HG03196 (cell line): ENCODE data around the gene CALHM4.

ENCODE experiments used
- ATAC-seq: cut with Tn5 transposase; IDR thresholded peaks from one replicate; pipeline ENCODE4 v1.9.1; 2021; ENCODE audit not compliant: unreplicated experiment

CALHM4 gene, protein sequence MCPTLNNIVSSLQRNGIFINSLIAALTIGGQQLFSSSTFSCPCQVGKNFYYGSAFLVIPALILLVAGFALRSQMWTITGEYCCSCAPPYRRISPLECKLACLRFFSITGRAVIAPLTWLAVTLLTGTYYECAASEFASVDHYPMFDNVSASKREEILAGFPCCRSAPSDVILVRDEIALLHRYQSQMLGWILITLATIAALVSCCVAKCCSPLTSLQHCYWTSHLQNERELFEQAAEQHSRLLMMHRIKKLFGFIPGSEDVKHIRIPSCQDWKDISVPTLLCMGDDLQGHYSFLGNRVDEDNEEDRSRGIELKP

DNA sequence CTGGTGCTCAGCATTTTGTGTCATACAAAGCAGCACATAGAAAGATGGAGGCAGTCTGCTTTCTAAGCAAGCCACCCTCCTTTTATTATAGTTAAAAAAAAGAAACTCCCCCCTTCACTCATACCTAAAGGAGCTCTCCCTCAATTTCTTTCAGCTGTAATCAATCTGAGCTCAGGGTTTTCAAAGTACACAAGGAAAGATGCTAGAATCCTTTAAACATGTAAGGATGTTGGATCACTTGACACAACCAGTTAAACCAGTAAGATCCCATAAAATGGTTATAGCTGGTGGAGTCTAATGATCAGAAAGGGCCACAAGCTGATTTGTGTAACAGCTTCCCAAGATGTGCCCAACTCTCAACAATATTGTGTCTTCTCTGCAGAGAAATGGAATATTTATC lies at the start of gene CALHM4:
Gene CALHM4 (plus strand): TSS at position 301 of the 400 bp plus-strand sequence. CDS start 43 bp downstream, at position 344.
- no peak for ATAC-seq

DNA sequence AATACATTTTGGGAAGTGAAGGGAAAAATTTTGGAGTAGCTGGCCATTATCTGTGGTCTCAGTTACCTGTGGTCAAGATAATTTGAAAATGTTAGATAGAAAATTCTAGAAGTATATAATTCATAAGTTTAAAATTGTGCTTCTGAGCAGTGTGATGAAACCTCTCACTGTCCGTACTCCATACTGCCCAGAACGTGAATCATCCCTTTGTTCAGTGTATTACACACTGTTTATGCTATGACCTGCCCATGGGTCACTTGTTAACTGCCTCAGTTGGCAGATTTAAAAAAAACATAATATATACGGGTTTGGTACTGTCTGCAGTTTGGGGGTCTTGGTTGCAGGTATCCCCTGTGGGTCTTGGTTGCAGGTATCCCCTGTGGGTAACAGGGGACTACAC lies 46.2 kb upstream of the CALHM4 start:
- no peak for ATAC-seq

DNA sequence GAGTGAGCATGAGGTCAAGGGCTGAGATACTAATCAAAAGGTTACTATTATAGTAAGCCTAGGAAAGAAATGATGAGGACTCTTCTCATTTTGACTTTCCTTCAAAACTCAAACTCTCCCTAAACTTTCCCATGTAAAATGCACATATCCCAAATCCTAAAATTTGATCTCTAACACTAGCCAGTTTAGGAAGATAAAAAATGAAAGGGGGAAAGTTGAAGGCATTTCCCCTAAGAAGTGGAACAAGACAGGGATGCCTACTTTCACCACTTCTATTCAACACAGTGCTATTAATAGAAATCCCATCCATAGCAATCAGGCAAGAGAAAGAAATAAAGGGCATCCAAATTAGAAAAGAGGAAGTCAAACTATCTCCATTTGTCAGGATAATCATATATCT lies 45.0 kb upstream of the CALHM4 start:
- no peak for ATAC-seq

DNA sequence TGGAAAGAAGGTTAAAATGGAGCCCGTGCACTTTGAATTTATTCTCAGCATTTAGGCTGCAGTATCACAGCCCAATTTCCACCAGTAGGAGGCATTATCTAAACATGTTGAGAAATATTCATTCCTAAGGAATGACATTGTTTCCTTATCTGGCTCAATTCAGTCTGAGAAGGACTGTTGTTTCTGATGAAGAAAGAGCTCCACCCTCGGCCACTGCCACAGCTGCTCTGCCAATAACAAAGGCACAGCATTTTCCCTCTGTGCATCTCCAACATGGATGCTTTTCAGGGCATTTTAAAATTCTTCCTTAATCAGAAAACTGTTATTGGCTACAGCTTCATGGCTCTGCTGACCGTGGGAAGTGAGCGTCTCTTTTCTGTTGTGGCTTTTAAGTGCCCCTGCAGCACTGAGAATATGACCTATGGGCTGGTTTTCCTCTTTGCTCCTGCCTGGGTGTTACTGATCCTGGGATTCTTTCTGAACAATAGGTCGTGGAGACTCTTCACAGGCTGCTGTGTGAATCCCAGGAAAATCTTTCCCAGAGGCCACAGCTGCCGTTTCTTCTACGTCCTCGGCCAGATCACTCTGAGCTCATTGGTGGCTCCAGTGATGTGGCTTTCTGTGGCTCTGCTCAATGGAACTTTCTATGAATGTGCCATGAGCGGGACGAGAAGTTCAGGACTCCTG lies 42.0 kb upstream of the CALHM4 start, which contains the start of gene CALHM5:
Gene CALHM5 (plus strand): TSS at position 216 of the 687 bp plus-strand sequence. CDS start 58 bp downstream, at position 274.
- ATAC-seq: no peak

DNA sequence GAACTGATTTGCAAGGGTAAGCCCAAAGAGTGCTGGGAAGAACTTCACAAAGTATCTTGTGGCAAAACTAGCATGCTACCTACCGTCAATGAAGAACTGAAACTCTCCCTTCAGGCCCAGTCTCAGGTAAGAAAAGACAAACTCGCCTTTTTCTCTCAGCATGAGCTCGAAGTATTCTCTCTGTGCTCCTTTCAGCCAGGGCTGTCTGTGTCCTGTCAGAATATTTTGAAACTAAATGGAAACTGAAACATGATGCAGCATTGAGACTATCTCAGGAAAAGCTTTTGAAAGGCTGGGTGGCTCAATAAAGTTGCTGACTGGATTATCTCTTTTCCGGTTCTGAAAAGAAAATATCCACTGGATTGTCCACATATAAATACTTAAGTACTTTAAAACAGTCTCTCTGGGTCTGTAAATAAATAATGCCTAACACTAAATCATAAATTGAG lies 41.4 kb upstream of the CALHM4 start:
- ATAC-seq: peak; percentile 68

DNA sequence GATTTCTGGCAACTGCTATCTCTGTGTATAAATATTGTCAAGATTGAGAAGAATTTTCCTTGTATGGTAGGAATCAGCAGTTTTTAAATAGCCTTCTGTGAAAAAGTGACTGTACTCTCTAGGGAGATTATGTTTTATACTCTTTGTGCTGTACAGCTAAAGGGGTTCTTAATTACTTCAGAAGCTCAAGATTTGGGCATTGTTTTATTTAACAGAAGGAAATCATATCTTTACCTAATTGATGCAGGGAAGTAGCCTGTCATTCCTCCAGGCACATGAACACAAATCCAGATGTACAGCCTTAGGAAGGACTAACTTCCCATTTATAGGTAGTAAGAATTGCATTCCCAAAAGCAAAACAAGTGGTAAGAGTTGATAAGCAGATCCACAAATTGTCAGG lies 40.8 kb upstream of the CALHM4 start:
- ATAC-seq: no peak

DNA sequence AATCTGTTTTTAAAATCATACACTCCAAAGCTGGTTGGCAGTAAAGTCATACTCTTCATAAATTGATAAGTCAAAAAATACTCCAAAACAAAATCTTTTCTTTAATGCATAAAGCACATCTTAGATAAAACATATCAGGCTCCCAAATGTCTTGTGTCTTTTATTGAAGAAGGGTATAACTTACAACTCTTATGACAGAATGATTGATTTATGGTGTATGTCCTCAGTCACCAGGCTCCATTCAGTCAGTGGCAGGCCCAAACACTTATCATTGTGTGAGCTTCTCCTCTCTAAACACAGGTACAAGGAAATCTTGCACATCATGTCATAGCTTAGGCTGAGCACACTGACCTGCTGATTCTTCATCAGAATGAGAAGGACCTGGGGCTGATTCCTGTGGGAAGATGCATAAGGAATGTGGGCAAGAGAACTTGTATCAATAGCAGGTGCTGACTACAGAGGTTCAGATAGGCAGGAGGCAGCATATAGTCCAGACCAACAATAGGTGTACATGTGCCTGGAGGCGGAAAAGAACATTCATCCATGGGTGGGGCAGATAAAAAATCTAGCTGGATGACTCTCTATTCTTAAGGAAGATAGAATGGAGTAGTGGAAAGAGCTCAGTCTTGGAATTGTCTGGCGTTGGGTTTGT lies 40.2 kb upstream of the CALHM4 start:
- ATAC-seq: no peak

DNA sequence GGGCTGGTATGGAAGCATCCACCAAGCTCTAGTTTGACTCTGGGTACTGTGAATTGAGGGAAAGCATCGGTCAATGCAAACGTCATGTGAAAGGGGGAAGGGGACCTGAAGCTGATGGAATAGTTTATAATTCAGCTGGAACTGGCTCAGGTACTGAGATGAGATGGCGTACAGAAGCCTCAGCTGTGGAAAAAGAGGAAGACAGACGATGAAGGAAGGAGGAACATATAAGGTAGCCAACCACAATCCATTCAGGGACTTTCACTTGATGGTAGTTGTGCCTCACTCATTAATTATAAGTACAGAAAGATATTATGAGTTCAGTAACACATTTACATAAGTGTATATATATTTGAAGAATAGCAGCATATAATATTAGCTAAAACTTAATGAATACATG lies 39.4 kb upstream of the CALHM4 start:
- ATAC-seq: no peak

DNA sequence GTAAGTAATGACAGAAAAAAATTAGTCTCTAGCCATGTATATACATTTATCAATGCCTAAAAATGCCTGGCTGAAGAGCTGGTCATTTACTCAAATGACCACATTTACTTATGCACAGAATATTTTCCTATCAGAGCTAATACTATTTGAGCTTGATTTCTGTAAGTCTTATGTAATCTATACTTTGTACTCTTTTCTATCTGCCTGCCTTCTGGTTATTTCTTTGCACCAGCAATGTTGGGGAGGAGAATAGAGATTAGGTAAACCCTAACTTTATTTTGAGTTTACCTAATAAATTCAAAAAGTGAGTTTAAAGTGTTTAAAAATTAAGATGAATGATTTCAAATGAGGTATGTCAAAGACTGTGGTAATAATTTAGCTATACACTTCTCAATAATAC lies 38.4 kb upstream of the CALHM4 start:
- no peak for ATAC-seq

DNA sequence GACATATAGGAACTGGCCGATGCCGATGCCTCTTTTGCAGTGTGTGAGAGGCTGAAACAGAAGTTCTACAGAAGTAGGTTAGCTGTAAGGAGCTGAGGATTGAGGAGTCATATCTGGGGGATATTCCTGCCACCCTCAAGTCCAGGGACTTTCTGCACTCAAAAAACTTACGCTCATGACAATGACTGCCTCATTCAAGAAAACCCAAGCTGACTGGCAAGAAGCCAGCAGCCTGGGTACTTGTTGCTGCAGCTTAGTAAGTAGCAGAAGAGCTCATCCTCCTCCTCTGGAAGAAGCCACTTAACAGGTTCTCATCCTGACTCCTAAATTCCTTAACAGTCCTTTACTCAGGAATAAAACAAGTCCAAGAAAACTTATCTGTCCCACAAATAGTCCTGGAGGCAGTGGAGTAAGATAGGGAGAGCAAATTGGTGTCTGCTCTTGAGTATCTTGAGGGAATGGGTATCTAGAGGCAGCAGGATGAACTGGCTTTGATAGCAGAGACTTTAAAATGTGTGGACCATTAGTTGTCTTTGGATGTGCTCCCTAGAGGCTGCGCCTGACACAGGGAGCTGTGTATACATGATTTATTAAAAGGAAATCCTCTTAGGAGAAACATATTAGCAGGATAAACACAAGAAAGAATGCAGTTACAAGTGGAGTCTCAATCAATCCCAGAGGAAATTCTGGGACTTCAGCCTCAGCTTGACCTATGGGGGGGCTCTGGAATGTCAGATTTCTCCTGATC lies 34.8 kb upstream of the CALHM4 start:
- no peak for ATAC-seq

DNA sequence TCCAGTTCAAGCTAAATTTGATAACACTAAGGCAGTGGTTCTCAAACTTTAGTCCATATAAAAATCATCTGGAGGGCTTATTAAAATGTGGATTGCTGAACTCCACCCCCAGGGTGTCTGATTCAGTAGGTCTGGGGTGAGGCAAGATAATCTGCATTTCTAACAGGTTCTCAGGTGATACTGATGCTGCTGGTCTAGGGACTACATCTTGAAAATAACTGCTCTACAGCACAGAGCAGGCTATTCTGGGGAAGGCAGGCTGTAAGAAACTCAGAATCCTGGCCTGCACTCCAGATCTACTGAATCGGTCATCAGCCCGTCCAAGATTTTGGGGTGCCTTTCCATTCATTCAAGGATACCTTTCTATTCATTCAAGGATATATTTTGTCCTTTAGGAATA lies 30.7 kb upstream of the CALHM4 start:
- no peak for ATAC-seq

DNA sequence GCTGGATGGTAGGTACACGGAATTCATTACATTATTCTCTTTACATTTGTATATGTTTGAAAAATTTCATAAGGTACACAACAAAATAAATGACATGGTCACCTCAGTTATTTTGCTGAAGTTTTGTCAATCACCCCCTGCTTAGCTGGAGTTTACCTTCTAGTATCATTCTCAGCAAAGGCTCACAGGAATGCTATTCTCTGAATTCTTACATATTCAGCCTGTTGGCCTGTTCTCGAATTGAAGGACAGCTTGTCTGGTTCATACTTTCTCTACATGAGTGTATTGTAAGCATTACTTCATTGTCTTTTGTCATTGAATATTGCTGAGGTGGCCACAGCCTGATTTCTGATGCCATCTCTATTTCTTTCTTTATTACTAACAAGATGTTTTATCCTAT lies 29.3 kb upstream of the CALHM4 start:
- no peak for ATAC-seq

DNA sequence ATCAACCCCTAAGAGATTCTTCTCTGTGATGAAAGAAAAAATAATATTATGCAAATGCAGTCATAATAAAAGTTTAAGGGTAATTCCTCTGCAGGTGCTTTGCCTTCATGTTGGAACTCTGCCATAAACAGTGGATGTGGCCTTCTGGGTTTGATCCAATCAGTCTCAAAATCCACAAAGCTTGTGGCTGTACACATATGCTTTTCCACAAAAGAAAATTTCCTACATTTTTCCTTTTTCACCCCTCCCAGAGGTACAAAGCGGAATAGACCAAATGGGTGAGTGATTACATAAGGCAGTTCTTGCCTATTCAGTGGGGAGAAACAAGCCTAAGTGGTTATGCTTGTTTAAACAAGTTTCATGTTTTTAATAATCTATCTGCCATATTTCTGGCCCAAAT lies 25.4 kb upstream of the CALHM4 start:
- ATAC-seq: no peak

DNA sequence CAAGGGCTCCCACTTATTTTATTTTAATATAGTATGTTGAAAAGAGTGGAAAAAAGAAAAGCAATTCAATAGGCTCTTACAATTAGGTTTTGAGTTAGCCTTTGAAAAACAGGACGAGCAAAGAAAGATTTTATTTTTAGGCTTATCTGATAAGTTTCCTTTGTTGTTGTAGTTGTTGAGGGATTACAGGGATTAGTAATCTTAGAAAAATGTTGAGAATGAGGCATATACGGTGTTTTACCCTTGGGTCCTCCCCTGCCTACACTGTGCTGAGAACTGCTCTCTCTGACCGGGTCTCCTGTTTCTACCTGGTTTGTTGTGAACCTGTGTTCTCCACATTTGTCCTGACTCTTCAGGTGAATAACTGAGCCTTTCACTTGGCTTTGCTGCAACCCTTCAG lies 24.8 kb upstream of the CALHM4 start:
- no peak for ATAC-seq

DNA sequence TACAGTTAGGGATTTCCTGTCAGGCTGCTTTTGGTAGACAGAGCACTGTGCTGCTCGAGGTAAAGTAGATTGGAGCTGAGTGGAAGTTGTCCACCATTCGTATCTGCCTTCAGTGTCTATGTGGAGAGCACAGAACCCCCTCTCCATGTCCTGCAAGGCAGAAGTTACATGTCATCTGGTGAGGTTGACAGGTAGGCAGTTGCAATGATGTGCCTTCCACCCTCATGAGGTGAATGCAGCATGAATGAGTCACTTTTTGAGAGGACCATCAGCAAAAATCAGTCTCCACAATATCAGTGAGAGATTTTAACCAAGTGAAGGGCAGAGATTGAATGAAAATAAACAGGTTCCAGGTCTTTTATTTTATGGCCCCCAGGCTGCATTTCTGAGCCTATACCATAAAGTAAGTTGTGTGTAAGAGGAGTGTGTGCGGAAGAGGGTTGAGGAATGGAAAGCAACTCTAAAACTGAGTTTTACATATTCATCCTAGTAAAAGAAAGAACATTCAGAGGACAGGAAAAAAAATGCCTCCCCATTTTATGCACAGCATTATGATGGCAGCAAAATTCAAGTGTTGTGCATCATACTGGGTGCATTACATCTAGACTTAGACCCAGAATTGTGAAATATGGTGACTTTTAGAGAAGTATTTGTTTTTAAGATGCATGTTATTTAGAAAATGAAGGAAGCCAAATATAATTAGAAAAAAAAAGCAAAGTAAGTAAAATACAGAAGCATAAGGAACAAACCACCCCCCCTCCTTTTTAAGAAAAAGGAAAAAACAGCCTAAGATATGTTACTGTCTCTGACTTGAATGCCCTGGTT lies 23.9 kb upstream of the CALHM4 start:
- ATAC-seq: no peak

DNA sequence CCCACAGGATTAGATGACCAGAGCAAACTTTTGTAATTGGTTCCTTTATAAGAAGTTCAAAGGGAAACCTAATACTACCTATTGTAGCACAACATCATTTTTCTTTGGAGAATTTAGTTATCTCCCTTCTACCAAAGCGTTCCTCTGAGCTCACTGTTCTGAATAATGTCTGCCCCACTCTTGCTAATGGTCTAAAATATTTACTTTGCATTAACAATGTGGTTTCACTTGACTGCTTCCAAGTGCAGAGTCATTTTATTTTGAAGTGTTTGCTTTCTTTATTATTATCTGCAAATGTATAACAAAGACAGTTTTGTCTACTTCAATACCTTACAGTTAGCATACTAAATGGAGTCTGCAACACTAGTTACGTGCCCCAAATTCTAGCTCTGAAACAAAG lies 23.1 kb upstream of the CALHM4 start:
- no peak for ATAC-seq

DNA sequence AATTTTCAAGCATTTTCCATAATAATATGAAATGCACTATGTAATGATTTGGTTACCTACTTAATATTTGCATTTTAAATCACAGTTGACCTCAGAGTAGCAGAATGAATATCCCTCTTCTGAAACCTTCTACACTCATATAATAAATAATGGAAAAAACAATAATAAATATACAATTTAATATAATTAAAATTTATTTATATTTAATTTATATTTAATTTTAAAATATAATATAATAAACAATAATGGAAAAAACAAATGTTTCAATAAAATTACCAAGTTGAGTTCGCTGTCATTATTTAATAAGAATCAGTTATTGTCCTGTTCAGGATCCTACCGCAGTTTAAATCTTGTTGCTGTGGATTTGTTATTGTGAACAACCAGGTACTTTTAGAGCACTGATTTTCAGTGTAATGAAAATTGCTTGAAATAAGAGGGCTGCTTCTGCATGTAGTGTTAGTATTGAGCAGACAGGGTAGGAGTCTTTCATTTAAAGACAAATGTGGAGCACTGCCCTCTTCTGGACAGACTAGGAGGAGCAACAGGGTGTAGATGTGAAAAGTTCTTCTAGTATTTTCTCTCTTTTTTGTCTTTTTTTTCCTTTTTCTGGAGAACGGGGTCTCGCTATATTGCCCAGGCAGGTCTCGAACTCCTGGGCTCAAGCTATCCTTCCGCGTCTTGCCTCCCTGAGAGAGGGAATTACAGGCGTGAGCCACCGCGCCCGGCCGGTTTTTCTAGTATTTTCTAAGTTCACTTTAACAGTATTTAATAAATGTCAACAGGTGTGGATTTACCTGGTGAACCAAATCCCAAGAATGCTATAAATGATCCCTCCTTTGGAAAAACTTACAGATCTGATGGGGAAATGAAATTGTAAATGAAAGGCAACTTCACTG lies 21.6 kb upstream of the CALHM4 start:
- peak; percentile 72 for ATAC-seq

DNA sequence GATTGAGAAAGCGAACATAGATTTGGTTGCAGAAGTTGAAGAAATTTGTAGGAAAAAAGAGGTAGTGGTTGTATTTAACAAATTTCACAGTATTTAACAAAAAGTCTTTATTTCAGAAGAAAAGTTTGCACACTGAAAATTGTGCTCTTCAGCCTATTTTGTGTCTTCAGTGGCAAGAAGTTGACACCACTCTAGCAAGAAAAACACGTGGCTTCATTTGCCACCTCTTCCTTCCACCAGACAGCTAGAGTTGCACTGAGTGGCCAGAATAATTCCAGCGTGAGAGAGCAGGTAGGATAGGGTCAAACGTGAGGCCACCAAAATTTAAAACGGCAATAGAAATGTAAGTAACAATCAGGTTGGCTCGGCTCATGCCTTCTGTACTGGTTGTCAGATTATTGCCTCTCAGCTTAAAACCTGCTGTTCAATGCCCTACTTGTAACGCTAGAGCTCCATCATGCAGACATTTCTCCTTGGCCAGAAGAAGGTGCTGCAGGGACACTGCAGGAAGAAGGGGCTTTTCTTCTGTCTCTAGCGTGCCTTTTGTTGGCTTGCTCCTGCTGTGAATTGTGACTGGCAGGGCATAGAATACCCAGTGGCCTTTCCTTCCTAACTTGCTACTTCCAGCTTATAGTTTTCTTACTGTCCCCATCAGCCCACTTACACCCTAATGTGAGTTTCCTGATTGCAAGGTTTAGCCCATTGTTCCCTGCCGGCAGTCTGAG lies 20.2 kb upstream of the CALHM4 start:
- ATAC-seq: no peak

DNA sequence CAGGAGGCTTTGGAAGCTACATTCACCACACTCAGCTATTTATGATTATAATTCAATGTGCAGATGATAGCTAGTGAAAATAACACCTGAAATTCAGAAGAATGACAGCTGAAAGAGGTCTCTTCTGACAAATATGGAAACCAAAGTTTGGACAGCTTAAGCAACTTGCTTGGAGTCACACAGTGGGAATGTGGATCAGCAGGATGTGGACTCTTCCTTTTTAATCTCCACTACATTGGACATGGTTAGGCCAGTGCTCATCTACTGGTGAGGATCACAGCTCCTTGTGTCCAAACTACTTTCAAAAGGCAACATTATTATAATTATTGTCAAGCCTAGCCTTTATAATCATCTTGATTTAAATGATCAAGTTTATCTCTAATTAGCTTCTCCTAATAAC lies 18.4 kb upstream of the CALHM4 start:
- no peak for ATAC-seq
